GM18867 (cell line): ENCODE measurements around the gene CDK13.
"Not testable (repeated sequence)": the region's sequence is repeated elsewhere in the genome, so short reads cannot be mapped to it uniquely, and the experiment has no call there.

Source experiments
- ATAC-seq: cut with Tn5 transposase; IDR thresholded peaks from one replicate; pipeline ENCODE4 v1.9.1; 2021; ENCODE audit warnings: mild to moderate bottlenecking, moderate library complexity; ENCODE audit not compliant: unreplicated experiment

The CDK13 gene

DNA sequence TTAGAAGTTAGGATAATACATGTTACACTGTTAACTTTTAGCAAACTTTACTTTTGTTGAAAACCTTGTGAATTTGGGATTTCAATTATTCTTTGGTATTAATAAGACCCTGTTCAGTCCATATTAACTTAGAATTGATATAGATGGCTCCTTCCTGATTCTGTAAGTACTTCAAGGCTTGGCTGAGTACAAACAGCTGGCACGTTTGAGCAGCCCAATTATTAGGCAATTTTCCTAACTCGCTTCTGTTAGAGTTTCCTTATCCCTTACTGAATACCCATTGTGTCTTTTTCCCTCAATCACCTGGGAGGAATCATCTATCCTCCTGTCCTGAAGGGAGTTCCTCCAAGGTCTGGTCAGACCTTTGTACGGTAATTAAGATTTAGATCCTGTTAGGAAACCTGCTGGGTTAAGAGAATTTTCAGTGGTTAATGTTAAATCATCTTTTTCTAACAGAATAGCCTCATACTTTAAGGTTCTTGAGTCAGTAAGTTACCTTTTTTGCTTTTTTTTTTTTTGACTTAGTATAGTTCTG lies 195.6 kb downstream of the CDK13 start:
- not testable (repeated sequence) for ATAC-seq

DNA sequence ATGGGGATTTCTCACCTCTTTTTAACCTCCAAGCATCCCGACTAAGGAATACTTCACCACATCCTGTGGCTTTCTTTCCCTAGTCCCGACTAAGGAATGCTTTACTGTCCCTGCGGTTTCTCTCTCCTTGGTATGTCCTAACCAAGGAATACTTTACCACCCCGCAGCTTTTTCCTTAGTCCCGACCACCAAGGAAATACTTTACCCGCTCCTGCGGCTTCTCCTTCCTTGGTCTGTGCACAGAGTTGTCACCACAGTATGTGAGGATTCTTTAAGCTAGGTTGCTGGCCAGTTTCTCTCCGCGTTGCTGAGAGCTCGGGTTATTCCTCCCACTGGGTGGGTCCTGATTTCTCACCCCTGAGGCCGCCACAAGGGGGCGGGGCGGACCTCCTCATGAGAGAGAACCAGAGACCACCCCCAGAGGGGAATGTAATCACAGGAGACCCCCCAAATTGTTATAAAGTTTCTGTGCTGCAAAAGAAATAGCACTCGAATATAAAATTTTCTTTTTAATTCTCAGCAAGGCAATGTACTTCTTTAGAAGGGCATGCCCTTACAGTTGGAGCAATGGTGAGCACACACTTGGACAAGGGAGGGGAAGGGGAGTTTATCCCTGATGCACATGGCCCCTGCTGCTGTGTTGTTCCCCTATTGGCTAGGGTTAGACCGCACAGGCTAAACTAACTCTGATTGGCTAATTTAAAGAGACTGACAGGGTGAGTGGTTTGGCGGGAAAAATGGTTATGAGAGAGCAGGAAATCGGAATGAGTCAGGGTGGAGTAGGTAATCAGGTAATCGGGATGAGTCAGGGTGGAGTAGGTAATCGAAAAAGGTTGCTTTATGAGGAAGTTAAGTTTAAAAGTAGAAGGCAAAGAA lies 197.6 kb downstream of the CDK13 start:
- ATAC-seq: no peak

- ATAC-seq: not testable (repeated sequence)
Measured at GRCh38 chr7:40148247-40148580, 198.2 kb downstream of the CDK13 start.

DNA sequence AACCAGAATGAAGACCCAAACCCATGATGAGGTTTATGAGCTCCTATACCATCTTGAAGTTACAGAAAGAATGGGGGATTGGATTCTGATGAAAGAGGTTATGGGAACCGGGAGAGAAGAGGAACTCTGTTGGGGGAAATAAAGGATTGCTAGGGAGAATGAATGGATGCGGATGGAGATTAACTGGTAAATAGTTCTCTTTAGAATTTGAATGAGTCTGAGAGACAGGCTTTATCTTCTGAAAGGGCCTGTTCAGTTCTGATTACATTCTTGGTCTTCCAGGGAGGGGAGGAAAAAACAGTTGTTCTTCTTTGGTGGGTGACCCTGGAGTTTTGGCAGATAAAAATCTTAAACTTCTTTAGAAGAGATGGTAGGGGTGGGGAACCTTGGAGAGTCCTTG lies 198.6 kb downstream of the CDK13 start:
- ATAC-seq: no peak
